Measurements from ENCODE around the gene GNG13.

The GNG13 gene

DNA sequence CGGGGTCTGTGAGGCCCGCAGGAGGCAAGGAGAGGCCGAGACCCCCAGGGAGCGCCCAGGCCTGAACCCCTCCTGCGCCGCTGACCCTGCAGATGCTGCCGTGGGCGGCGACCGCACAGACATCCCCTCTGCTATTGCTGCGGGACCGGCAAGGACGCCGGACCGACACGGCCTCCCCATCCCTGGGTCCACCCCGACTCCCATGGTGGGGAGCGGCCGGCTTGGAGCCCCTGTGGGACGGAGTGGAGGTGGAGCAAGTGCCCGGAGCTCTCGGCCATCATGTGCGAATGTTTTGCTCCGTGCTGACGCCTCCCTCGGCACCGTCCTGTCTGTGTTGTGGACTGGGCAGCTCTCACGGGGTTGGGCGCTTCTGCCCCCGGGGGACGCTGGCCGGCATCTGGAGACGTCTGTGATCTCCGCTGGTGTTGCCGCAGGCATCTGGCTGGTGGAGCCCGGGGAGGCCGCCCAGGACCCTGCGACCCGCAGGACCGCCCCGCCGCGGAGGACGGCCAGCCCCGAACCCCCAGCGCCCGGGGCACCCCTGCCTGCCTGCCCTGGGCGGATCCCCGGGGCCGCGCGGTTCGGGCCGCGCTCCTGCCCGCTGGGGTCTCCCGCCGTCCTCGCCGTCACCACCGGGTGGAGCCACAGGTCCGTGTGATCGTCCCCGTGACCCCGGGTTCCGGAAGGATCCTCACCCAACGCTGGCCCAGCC lies 12.8 kb upstream of the GNG13 start:
- no peak for DNase-seq (ENCODE audit: low read depth)

DNA sequence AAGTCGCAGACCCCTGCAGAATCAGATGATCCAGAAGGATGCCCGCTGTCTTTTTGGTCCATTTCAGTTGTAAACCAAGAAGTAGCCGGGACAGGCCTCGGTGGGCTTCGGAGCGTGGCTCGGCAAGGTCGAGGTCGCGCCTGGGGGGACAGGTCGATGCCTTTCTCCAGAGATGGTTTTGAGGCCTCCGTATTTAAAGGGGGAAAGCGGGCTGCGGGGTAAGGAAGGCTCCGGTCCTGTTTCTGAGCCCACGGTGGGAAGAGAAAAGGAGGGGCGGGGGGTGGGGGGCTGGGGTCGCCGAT lies 7.5 kb upstream of the GNG13 start:
- DNase-seq (ENCODE audit: low read depth) = no peak

DNA sequence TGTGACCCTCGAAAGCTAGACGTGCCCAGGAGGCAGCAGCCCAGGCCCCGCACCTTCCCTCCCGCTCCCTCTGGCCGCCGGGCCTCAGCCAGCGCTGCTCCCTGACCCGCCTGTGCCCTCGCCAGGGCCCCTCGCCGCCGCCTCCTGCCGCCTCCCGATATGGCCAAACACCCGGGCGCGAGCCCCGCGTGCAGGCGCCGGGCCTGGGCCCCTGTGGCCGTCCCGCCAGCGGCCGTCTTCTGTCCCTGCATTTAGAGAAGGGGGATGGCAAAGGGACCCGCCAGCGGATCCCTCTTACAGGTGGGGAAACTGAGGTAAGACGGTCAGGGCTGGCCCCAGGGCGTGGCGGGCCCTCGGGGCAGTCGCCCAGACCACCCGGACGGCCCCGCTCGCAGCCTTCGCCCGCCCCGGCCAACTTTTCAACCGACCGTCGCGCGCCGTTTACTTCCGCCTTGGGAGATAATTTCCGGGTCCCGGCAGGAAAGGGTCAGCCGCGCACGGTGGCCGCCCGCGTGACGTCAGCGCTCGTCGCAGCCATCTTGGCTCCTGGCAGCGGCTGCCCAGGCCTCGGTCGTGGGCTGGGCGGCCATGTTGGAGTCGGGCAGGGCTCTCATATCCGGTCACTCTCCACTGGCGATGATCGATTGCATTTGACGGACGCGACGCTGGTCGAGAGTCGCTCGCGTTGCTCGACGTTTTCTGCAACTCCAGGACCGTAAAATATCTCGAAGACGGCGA lies 7.0 kb upstream of the GNG13 start:
- DNase-seq (ENCODE audit: low read depth) = peak; percentile 78

DNA sequence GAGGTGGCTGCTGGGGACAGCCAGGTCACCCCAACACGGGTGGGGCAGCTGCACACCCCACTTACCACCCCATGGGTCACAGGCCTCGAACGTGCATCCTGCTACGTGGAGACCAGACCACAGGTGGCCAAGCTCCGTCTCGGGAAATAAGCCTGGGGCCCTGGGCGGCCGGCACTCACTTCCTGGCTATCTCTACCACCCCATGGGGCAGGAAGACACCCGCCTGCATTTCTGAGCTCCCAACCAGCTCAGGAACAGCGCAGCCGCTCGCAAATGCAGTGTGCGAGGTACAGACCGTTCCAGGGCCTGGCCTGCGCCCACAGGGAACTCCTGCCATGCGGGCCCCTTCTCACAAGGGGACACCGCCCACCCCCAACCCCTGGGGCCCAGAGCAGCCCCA lies 4.9 kb upstream of the GNG13 start:
- DNase-seq (ENCODE audit: low read depth) = no peak

DNA sequence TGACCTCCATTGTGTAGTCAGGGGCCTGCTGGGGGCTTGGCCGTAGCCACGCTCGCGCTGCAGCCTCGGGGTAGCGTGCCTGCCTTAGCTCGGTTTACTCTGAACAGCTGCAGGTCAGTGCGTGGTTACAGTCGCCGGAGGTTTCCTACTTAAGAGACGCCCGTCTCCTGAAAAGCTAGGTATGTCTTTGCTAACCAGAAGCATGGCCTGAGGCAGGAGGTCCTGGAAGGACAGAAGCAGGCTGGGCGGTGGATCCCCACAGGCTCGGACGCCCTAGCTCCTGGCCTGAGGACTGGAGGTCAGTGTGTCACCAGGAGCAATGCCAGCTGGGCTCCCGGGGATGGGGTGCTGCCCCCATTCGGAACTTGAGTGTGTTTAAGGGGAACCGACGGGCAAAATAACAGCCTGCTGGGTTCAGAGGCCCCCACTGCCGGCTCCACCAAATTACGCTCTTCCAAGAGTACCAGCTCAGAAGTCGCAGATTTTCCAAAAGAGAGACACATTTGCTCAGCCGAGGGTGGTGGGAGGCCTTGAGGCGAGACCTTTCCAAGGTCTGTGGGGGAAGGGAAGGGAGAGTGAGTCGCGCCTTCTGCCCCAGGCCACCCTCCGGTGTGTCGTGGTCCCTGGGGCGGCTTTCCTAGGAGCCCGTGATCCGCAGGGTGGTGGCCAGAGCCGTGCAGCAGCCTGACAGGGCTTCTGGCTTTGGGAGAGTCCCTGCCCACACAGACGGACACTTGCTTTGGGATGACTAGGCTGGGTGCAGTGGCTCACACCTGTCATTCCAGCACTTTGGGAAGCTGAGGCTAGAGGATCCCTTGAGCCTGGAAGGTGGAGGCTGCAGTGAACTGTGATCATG lies 3.9 kb upstream of the GNG13 start:
- DNase-seq (ENCODE audit: low read depth) = no peak

DNA sequence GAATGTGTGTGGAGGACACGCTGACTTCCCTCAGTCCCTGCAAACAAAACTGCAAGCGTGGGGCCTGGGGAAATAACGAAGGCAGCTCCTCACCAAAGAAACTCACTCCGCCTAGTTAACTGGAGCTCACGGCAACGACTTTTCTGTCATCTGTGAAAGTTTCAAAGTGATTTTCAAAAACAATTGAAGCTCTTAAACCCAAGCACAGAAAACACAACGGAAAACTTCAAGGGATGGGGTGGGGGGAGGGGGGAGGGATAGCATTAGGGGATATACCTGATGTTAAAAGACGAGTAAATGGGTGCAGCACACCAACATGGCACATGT lies 3.2 kb upstream of the GNG13 start:
- DNase-seq (ENCODE audit: low read depth) = no peak

DNA sequence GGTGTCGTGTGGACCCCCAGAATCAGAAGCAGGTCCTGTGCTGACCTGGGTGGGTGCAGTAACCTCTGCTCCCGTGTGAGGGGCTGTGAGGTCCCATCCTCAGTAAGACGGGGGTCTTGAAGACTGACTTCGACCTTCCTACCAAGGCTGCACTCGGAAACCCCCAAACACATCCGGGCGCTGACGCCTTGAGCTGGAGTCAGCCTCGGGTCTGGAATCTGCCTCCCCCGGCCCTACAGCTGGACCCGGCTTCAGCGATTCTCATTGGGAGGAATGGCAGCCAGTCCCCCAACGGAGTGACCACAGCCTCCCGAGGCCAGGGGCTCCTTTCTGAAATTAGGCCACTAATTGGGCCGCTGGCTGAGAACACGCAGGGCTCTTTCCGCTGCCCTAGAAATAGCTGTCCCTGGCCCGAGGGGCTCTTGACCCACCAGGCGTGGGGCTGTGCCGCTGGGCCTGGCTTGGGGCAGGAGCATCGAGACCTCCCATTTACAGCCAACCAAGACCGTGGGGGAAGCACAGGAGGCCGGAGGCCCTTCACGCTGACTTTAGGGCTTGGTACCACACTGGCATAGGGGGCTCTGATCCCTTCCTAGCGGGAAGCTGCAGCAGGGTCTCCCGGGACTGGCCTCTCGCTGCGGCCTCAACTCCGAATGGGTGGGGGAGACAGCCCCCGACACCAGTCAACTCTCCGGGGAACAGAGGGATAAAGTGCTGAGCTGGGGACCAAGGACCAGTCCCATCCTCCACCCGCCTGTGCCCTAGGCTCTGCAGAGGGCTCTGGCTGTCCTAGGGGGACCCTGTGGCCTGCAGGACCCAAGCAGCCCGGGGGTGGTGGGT lies 2.6 kb upstream of the GNG13 start:
- no peak for DNase-seq (ENCODE audit: low read depth)

DNA sequence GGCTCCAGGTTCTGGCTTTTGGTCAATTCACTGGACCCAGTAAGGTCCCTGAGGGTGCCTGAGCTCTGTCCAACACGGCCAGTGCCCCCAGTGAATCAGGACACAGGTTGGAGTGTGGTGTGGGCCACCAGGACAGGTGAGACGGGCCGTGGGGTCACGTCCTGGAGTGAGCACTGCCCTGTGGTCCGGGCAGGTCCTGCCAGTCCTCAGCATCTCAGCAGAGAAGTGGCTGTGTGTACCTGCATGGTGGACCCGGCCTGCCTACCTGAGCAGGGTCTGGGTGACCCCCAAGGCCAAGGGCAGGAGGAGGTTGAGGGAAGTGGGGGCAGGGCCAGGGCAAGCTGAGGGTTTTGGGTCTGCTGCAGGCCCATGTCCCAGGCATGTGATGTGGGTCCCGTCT lies 1.9 kb upstream of the GNG13 start:
- no peak for DNase-seq (ENCODE audit: low read depth)

DNA sequence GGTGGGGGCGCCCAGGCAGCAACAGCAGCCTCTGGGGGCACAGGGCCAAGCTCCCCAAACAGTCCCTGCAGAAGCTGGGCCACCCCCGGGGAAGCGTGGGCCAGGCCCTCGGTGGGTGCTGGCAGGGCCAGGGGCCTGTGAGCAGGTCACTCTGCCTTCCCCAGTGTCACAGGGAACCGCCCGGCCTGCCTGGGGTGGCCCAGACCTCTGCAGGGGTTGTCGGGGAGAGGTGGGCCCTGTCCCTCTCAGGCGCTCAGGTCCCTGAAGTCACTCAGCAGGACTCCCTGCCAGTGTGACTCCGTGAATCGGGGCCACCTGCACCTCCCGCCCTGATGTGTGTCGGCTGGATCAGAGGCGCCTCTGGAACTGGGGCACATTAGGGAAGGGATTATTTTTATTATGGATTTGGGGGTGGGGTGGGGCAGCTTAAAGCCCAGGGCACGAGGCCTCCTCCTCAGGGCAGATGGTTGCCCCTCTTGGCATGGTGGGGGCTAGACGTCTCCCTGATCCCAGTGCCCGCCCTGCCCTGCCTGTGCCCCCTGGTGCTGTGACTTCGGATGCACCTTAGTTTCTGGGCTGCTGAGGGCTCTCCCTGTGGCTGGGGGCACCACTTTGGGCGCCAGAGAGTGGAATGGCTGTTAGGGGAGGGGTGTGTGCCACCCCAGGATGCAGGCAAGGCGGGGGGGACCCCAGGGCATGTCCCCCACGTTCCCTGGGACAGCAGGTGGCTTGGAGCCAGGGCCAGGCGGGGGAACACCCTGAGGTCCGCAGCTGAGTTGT lies 1.2 kb upstream of the GNG13 start:
- DNase-seq (ENCODE audit: low read depth) = no peak

DNA sequence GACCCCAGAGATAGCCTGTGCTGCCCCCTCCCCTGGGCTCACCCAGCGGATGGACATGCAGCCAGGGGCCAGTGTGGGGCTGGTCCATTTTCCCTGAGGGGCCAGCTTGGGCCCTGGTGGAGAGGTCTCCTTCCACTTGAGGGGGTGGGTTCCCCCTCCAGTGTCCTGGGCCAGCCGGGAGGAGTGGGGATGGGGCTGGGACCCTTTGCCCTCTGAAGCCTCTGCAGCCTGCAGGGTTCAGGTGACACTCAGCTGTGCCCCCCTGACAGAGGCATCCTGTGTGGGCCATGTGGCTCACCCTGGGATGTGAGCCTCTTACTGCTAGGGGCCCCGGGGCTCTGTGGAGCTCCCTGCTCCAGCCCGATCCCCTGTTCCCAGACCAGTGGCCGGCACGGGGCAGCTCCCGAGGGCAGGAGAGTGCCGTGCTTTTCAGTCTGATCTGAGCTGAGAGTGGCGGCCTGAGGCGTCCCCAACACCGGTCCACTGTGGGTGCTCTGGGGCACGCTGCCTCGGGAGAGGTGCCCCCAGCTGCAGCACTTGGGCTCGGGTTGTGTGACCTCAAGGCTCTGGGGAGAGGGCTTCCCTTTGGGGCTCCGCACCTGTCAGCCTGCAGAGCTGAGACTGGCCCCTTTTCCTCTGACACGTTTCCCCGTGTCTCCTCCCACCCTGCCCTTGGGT lies 439 bp upstream of the GNG13 start:
- DNase-seq (ENCODE audit: low read depth) = no peak

DNA sequence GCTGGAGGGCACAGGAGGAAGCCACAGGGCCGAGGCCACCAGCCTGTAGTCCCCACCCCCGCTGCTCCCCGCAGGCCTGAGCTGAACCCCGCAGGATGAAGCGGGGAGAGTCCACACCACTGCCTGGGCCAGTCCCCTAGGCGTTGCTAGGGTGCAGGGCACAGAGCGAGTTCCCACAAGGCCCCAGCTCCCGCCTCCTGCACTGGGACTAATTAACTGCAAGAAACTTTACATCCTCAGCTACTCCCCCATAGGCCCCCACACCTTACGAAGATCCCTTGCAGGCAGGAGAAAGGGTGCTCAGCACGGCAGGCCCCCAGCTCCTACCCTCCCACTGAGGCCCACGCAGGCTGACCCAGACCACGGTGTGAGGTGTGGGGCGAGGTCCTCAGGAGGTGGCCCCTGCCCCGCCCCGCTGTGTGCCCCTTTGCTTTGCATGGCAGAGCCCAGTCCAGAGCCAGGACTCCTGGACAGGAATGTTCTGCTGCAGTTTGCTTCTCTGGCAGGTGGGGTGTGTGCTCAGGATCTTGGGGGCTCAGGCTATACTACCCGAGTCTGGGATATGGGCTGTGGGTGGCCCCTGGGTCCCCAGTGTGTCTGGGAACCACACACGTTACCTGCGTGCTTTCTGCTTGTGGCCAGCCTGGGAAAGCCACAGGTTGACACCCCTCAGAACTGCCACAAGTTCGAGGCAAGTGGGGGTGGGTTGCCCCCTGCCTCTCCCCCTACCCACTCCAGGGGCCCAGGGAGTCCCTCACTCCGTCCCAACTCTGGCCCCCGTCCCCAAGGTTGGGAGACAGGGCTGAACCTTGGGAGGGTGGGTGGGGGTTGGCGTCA lies 1.2 kb downstream of the GNG13 start:
- DNase-seq (ENCODE audit: low read depth) = no peak

DNA sequence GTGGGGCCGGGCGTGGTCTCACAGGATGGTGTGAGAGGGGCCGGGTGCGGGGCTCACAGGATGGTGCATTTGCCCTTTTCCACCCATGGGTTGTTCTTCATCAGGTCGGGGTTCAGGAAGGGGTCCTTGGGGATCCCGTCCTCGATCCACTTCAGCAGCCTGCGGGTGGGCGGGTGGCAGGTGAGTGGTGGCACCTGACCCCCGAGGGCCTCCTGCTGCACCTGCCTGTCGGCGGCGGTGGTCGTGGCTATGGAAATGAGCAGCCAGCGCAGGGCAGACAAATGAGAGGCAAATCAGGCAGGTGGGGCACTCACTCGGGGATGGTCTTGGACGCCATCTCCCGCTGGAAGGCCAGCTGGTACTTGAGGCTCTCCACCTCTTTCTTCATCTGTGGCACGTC lies 1.9 kb downstream of the GNG13 start:
- no peak for DNase-seq (ENCODE audit: low read depth)

DNA sequence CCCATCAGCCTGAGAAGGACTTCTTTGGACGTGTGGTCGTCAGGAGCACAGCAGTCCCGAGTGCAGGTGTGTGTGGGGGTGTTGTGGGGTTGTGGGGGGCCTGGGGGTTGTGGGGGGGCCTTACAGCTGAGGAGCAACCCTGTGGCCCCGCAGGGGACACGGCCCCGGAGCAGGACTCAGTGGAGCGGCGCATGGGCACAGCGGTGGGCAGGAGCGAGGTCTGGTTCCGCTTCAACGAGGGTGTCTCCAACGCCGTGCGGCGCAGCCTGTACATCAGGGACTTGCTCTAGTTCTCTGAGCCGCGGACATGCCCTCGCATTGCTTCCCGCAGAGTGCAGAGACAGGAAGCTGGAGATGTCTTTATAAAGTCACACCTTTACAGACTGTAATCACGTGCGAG lies 2.8 kb downstream of the GNG13 start:
- no peak for DNase-seq (ENCODE audit: low read depth)

DNA sequence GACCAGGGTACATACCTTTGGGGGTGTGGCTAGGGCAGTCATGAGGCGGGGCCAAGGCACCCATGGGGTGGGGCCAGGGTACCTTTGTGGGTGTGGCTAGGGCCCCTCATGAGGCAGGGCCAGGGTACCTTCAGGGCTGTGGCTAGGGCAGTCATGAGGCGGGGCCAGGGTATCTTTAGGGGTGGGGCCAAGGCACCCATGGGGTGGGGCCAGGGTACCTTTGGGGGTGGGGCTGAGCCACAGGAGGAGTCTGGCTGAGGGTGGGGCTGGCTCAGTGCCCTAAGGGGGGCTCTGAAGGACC lies 3.5 kb downstream of the GNG13 start:
- no peak for DNase-seq (ENCODE audit: low read depth)

DNA sequence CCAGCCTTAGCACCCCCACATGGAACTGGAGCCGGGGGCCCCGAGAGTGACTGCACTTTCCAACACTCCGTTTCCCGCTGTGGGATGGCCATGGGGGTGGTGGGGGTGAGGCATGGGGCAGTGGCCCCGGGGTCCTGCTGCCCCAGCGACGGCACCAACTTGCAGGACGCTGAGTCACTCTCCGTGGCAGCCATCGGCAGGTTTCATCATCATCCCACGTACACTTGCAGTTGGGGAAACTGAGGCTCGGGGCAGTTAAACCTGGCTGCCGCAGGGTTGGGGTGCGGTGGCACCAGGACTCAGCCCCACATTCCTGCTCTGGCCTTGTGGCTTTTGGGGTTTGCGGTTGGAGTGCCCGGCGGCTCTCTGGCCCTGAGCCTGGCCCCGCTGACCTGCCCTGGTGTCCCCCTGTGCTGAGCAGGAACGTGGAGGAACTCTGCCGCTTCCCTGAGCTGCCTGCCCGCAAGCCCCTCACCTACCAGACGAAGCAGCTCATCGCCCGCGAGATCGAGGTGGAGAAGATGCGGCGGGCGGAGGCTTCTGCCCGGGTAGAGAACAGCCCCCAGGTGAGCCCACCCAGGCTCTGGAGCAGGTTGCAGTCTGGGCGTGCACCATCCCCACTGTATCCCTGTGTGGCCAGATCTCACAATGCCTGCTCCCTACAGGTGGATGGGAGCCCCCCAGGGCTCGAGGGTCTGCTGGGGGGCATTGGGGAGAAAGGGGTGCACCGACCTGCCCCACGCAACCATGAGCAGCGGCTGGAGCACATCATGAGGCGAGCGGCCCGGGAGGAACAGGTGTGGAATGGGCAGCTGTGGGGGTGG lies 4.0 kb downstream of the GNG13 start:
- no peak for DNase-seq (ENCODE audit: low read depth)

DNA sequence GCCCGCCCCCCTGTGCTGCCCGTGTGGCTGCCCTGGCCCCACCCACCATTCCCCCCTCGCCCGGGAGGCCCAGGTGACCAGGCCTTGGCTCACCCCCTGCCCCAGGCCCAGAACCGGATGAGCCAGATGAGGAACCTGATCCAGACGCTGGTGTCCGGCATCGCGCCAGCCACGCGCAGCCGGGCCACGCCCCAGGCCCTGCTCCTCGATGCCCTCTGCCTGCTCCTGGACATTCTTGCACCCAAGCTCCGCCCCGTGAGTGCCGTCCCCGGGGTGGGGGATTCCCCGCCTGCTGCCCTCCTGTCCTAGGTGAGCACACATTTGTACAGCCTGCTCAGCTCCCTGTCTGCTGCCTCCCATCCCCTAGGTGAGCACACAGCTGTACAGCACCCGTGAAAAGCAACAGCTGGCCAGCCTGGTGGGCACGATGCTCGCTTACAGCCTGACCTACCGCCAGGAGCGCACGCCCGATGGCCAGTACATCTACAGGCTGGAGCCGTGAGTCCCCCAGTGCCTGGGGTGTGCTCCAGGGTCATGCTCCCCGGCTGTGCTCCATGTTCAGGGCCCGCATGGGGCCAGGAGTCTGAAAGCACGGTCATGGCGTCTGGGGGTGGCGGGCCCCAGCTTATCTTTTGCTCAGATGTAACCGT lies 4.8 kb downstream of the GNG13 start:
- no peak for DNase-seq (ENCODE audit: low read depth)

DNA sequence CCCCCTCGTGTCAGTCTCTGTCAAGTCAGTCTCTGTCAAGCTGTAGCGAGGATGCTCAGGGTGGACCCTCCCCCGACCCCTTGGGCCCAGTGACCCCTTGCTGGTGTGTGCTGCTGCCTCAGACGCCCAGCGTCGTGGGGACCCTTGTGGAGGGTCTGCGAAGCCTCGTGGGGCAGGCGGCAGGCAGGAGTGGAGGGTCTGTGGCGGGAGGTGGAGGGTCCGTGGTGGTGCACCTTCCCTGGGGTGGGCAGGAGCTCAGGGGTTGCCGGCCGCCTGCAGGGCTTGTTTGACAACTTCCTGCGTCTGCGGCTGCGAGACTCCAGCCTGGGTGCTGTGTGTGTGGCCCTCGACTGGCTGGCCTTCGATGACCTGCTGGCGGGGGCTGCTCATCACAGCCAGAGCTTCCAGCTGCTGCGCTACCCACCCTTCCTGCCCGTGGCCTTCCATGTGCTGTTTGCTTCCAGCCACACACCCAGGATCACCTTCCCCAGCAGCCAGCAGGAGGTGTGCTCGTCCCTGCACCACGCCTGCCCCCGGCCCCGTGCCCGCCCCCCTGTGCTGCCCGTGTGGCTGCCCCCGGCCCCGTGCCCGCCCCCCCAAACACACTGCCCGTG lies 5.6 kb downstream of the GNG13 start:
- no peak for DNase-seq (ENCODE audit: low read depth)

DNA sequence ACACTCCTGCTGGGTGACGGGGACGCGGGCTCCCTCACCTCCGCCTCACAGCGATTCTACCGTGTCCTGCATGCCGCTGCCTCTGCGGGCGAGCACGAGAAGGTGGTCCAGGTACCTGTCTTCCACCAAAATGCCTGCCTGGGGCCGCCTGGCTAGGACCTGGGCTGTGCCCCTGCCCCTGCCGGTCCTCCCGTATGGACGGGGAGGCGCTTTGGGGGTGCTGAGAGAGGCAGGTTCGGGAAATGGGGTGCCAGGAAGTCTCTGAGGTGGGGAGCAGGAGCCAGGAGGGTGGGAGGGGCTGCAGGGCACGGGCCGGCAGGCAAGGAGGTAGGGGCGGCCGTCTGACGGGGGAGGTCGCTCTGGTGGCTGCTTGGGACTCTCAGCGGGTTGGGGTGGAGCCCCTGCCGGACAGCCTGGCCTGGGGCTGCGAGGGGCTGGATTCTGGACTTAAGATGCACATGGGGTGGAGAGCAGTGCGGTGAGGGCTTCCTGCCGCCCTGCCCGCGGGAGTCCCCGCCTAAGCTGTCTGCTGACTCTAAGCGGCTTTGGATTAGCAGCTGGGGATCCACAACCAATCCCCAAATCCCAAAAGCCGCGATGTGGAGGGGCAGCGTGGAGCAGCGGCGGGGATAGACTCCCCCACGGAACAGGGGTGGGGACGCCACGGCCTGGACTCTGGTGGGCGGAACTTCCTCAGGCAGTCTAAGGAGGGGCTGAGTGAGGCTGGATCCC lies 6.3 kb downstream of the GNG13 start:
- DNase-seq (ENCODE audit: low read depth) = no peak

Measured in CMK (cell line).